ENCODE data around the gene CDH23. TPM values are rescaled to one million over a fixed set of nuclear protein-coding genes. Genes with fewer than 3 reads are reported as not detected.

The CDH23 gene
- total RNA-seq, 1 experiment from 2014 or later = not detected

DNA sequence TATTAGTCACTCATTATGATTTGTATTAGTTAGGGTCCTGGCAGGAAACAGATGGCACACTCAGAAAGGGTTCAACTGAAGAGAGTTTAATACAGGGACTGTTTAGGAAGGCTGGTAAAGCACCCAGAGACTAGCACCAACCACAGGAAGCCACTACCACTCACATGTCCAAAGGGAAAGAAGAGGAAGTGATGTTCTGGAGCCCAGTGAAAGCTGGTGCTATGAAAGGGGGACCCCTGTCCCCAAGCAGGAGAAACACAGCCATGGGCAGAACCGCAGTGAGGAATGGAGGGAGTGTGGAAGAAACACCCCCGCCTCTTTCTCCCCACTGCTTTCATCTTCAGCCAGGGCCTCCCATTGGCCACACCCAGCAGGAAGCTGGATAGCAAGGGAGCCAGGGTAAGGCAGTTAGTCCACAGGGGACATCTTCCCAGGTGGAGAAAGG is 379.8 kb downstream of the CDH23 start:
- ATAC-seq (no peak), DNase-seq (no peak)
- Histone ChIP-seq H3F3A (ENCODE audit: low read length, unreplicated experiment) (no peaks in the 10 kb centered on the region), H4K20me1 (ENCODE audit: low read length) (no peaks in the 10 kb centered on the region), H3K9me3 (ENCODE audit: low read length) (no peaks in the 10 kb centered on the region), H3K4me2 (ENCODE audit: low read length) (no peak overlapping the region), H3K27ac (ENCODE audit: low read length) (no peak overlapping the region), H3K9me2 (replicated peaks; ENCODE audit: low read length) (no peaks in the 10 kb centered on the region), H3K36me3 (ENCODE audit: low read depth, low read length) (no peaks in the 10 kb centered on the region), H3K27me3 (ENCODE audit: low read length) (no peaks in the 10 kb centered on the region), H2AFZ (ENCODE audit: low read length) (no peak overlapping the region), H3K9ac (ENCODE audit: low read length) (no peak overlapping the region), H3K79me2 (ENCODE audit: low read length) (no peaks in the 10 kb centered on the region), H3K4me1 (ENCODE audit: insufficient read depth, low read length) (peaks cover 18% of the 10 kb centered on the region), H3K4me3 (ENCODE audit: low read length) (no peak overlapping the region)
- no TSS peak for BruUV-seq (replicated peaks)
- CTCF ChIA-PET = no interaction called here
- POLR2A ChIA-PET (ENCODE audit: unreplicated experiment) = no interaction called here
- intact Hi-C loops (cut with micrococcal nuclease) = no loop called here
- TF ChIP-seq EZH2phosphoT487 (IDR thresholded peaks at IDR 0.05; ENCODE audit: borderline replicate concordance, low read length) (no peak), EZH2 (IDR thresholded peaks at IDR 0.05; ENCODE audit: low read length, unreplicated experiment) (no peak)
- TF ChIP-seq, protein P1, sequence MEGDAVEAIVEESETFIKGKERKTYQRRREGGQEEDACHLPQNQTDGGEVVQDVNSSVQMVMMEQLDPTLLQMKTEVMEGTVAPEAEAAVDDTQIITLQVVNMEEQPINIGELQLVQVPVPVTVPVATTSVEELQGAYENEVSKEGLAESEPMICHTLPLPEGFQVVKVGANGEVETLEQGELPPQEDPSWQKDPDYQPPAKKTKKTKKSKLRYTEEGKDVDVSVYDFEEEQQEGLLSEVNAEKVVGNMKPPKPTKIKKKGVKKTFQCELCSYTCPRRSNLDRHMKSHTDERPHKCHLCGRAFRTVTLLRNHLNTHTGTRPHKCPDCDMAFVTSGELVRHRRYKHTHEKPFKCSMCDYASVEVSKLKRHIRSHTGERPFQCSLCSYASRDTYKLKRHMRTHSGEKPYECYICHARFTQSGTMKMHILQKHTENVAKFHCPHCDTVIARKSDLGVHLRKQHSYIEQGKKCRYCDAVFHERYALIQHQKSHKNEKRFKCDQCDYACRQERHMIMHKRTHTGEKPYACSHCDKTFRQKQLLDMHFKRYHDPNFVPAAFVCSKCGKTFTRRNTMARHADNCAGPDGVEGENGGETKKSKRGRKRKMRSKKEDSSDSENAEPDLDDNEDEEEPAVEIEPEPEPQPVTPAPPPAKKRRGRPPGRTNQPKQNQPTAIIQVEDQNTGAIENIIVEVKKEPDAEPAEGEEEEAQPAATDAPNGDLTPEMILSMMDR (conservative IDR thresholded peaks at IDR 0.05; ENCODE audit: low read depth, low read length) = no peak

DNA sequence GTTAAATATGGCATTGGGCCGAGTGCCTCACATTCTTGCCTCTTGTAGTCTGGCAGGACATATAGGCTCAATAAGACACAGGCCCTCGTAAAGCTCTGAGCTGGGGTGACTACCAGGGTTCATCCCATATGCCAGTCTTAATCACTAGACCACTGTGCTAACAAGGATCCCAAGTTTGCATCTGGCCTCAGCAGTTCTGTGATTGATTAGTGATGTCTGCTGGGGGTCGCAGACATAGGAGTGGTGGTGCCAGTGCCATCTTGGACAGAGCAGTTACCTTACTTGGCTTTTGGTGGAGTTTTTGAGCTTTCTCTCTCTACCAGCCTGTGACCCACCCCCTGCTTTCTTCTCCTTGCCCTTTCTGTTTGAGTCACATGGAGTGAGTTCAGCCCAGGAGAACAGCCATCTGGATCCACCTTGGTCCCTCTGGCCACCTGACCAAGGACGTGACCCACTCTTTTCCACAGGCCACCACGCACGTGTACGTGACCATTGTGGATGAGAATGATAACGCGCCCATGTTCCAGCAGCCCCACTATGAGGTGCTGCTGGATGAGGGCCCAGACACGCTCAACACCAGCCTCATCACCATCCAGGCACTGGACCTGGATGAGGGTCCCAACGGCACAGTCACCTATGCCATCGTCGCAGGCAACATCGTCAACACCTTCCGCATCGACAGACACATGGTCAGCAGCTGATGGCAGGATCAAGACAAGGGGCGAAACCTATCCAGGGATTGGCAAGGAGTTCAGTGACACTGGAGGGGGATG is 380.7 kb downstream of the CDH23 start:
- Histone ChIP-seq H3K79me2 (ENCODE audit: low read length) (no peaks in the 10 kb centered on the region), H3K9me2 (replicated peaks; ENCODE audit: low read length) (no peaks in the 10 kb centered on the region), H4K20me1 (ENCODE audit: low read length) (no peaks in the 10 kb centered on the region), H3K27me3 (ENCODE audit: low read length) (no peaks in the 10 kb centered on the region), H3K36me3 (ENCODE audit: low read depth, low read length) (no peaks in the 10 kb centered on the region), H3K9me3 (ENCODE audit: low read length) (no peaks in the 10 kb centered on the region), H3K4me2 (ENCODE audit: low read length) (no peak overlapping the region), H3K9ac (ENCODE audit: low read length) (no peak overlapping the region), H2AFZ (ENCODE audit: low read length) (no peak overlapping the region), H3K27ac (ENCODE audit: low read length) (no peak overlapping the region), H3K4me1 (ENCODE audit: insufficient read depth, low read length) (peaks cover 12% of the 10 kb centered on the region), H3K4me3 (ENCODE audit: low read length) (no peak overlapping the region), H3F3A (ENCODE audit: low read length, unreplicated experiment) (no peaks in the 10 kb centered on the region)
- no peak for DNase-seq
- no TSS peak for BruUV-seq (replicated peaks)
- TF ChIP-seq, protein P1 (conservative IDR thresholded peaks at IDR 0.05; ENCODE audit: low read depth, low read length) = no peak
- TF ChIP-seq EZH2phosphoT487 (IDR thresholded peaks at IDR 0.05; ENCODE audit: borderline replicate concordance, low read length) = no peak
- no peak for TF ChIP-seq EZH2 (IDR thresholded peaks at IDR 0.05; ENCODE audit: low read length, unreplicated experiment)
- ChIA-PET CTCF (no interaction called here), POLR2A (ENCODE audit: unreplicated experiment) (no interaction called here)
- intact Hi-C loops (cut with micrococcal nuclease) = no loop called here
- no peak for ATAC-seq
